Measurements from ENCODE around the gene QSER1. TPM values are rescaled to one million over a fixed set of nuclear protein-coding genes. Genes with fewer than 3 reads are reported as not detected.

QSER1 gene
- total RNA-seq (9.4 TPM), polyA plus RNA-seq (under 1 TPM; 0.48 to 0.95 (median 0.67) TPM)

DNA sequence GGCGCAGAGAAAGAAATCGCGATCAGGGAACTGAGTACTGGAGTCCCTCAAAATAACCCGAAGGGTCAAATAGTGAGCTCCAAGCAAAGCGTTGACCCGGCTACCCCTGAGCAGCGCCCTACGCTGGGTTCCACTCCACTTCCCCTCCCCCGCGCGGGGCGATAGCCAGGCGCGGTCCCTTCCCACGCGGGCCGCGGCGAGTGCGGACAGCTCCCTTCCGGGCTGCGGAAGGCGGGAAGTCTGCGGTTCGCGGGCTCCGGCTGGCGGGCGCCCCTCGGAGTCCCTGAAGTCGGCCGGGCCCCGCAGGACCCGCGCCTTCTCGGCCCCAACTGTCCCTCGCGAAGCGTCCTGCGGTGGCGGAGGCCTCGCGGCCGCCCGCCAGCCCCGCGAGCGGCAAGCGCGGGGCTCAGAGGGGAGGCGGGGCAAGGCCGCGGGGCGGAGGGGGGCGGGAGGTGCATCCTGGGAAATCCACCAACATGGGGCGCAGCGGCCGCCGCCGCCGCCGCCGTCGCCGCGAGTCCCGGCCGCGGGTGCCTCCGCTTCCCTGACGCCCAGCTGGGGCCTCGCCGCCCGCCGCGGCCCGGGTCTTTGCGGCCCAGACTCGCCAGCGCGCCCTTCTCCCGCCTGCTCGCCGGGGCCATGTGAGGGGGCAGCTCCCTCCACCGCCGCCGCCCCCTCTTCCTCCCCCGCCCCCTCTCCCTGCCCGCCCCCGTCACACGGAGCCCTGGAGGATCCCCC lies at the start of gene QSER1:
TSS of gene QSER1 (plus strand) at position 457 of the 738 bp plus-strand sequence. CDS start 315 bp downstream, outside the sequence.
- peak; percentile 60 to 77 (median 66) for DNase-seq
- no peaks in the 10 kb centered on the region for H3K27me3 ChIP-seq (ENCODE audit: control insufficient read depth, insufficient read depth, low read length)
- Mint-ChIP-seq H3K27me3 (peaks cover 4% of the 10 kb centered on the region), H3K4me1 (peaks cover 19 to 31% (median 26%) of the 10 kb centered on the region in 4 donors), H3K4me3 (peak within 1 kb of the TSS; percentile 92 to 98 (median 94)), H3K27ac (peak within 1 kb of the TSS; percentile 86 to 93 (median 90)), H3K36me3 (no peaks in the 10 kb centered on the region), H3K9me3 (no peaks in the 10 kb centered on the region)
- H3K27ac ChIP-seq (ENCODE audit: insufficient read depth, low read length, poor library complexity, severe bottlenecking) = peak within 1 kb of the TSS; percentile 62
- H3K9me3 ChIP-seq (ENCODE audit: control insufficient read depth in 2 of 2, low read length in 2 of 2) = no peaks in the 10 kb centered on the region
- peaks cover 19% of the 10 kb centered on the region for H3K4me1 ChIP-seq (ENCODE audit: control insufficient read depth, insufficient read depth, low read length, poor library complexity, severe bottlenecking)
- no peaks in the 10 kb centered on the region for H3K36me3 ChIP-seq (ENCODE audit: control insufficient read depth, insufficient read depth, low read length)
- H3K4me3 ChIP-seq (ENCODE audit: low read depth, low read length) = peak within 1 kb of the TSS; percentile 79
- ATAC-seq (ENCODE audit: low read depth in 2 of 2) = peak; percentile 75

- H3K4me1 Mint-ChIP-seq = no peaks in the 10 kb centered on the region
- no peak for DNase-seq
- H3K36me3 Mint-ChIP-seq = no peaks in the 10 kb centered on the region
Observed at GRCh38 chr11:32843544-32843943, 49.1 kb upstream of the QSER1 start.

GRCh38 chr11:32847511-32847910 lies 45.1 kb upstream of the QSER1 start:
- ATAC-seq (ENCODE audit: low read depth in 2 of 2) (no peak), DNase-seq (no peak)
- peaks cover 0 to 6% (median 0%) of the 10 kb centered on the region in 7 donors for H3K9me3 Mint-ChIP-seq
- no peaks in the 10 kb centered on the region for H3K4me1 ChIP-seq (ENCODE audit: control insufficient read depth, insufficient read depth, low read length, poor library complexity, severe bottlenecking)
- no peaks in the 10 kb centered on the region for H3K4me1 Mint-ChIP-seq
- H3K27me3 ChIP-seq (ENCODE audit: control insufficient read depth, insufficient read depth, low read length) = no peaks in the 10 kb centered on the region
- no peaks in the 10 kb centered on the region for H3K36me3 Mint-ChIP-seq
- H3K36me3 ChIP-seq (ENCODE audit: control insufficient read depth, insufficient read depth, low read length) = no peaks in the 10 kb centered on the region
- no peak overlapping the region for H3K4me3 Mint-ChIP-seq
- peaks cover 11% of the 10 kb centered on the region for H3K27me3 Mint-ChIP-seq
- H3K27ac ChIP-seq (ENCODE audit: insufficient read depth, low read length, poor library complexity, severe bottlenecking) = no peak overlapping the region
- H3K27ac Mint-ChIP-seq = no peak overlapping the region
- no peak overlapping the region for H3K4me3 ChIP-seq (ENCODE audit: low read depth, low read length)
- no peaks in the 10 kb centered on the region for H3K9me3 ChIP-seq (ENCODE audit: control insufficient read depth in 2 of 2, low read length in 2 of 2)

More at GRCh38 chr11:32843544-32843943, 49.1 kb upstream of the QSER1 start:
- no peak for ATAC-seq (ENCODE audit: low read depth in 2 of 2)
- Mint-ChIP-seq H3K27ac (no peak overlapping the region), H3K27me3 (peaks cover 4% of the 10 kb centered on the region), H3K4me3 (no peak overlapping the region), H3K9me3 (peaks cover 0 to 6% (median 0%) of the 10 kb centered on the region in 7 donors)
- Histone ChIP-seq H3K9me3 (ENCODE audit: control insufficient read depth in 2 of 2, low read length in 2 of 2) (no peaks in the 10 kb centered on the region), H3K27me3 (ENCODE audit: control insufficient read depth, insufficient read depth, low read length) (no peaks in the 10 kb centered on the region), H3K36me3 (ENCODE audit: control insufficient read depth, insufficient read depth, low read length) (no peaks in the 10 kb centered on the region), H3K27ac (ENCODE audit: insufficient read depth, low read length, poor library complexity, severe bottlenecking) (no peak overlapping the region), H3K4me1 (ENCODE audit: control insufficient read depth, insufficient read depth, low read length, poor library complexity, severe bottlenecking) (no peaks in the 10 kb centered on the region), H3K4me3 (ENCODE audit: low read depth, low read length) (no peak overlapping the region)

DNA sequence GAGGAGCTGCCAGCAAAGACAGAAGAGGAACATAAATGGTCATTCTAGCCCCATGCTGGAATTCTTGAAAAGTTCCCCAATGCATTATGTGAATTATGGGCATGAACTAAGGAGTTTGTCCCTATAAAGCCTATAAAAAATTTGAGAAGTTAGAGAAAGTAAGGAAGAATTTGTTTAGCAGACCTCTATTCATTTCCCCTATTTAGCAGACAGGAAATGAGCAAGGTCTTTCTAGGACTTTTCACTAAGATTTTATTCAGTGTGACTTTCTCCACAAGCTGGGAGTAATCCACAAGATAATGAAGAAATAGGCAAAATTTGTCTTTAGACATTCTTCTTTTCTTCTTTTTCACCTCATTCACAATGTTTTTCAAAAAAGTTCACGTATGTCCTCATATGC lies 42.9 kb upstream of the QSER1 start:
- Mint-ChIP-seq H3K27ac (no peak overlapping the region), H3K9me3 (peaks cover 0 to 6% (median 0%) of the 10 kb centered on the region in 7 donors)
- H3K27ac ChIP-seq (ENCODE audit: insufficient read depth, low read length, poor library complexity, severe bottlenecking) = no peak overlapping the region

GRCh38 chr11:32851251-32851650 lies 41.4 kb upstream of the QSER1 start:
- no peak overlapping the region for H3K27ac ChIP-seq (ENCODE audit: insufficient read depth, low read length, poor library complexity, severe bottlenecking)
- peaks cover 11% of the 10 kb centered on the region for H3K27me3 Mint-ChIP-seq
- no peaks in the 10 kb centered on the region for H3K36me3 Mint-ChIP-seq
- H3K36me3 ChIP-seq (ENCODE audit: control insufficient read depth, insufficient read depth, low read length) = no peaks in the 10 kb centered on the region
- no peaks in the 10 kb centered on the region for H3K4me1 ChIP-seq (ENCODE audit: control insufficient read depth, insufficient read depth, low read length, poor library complexity, severe bottlenecking)
- no peak overlapping the region for H3K4me3 ChIP-seq (ENCODE audit: low read depth, low read length)
- no peaks in the 10 kb centered on the region for H3K9me3 ChIP-seq (ENCODE audit: control insufficient read depth in 2 of 2, low read length in 2 of 2)
- peaks cover 0 to 6% (median 0%) of the 10 kb centered on the region in 7 donors for H3K9me3 Mint-ChIP-seq
- no peak overlapping the region for H3K4me3 Mint-ChIP-seq
- DNase-seq = no peak
- no peaks in the 10 kb centered on the region for H3K27me3 ChIP-seq (ENCODE audit: control insufficient read depth, insufficient read depth, low read length)
- no peak overlapping the region for H3K27ac Mint-ChIP-seq
- no peak for ATAC-seq (ENCODE audit: low read depth in 2 of 2)
- no peaks in the 10 kb centered on the region for H3K4me1 Mint-ChIP-seq

More for the DNA sequence above, 42.9 kb upstream of the QSER1 start:
- Histone ChIP-seq H3K9me3 (ENCODE audit: control insufficient read depth in 2 of 2, low read length in 2 of 2) (no peaks in the 10 kb centered on the region), H3K27me3 (ENCODE audit: control insufficient read depth, insufficient read depth, low read length) (no peaks in the 10 kb centered on the region), H3K4me3 (ENCODE audit: low read depth, low read length) (no peak overlapping the region), H3K36me3 (ENCODE audit: control insufficient read depth, insufficient read depth, low read length) (no peaks in the 10 kb centered on the region), H3K4me1 (ENCODE audit: control insufficient read depth, insufficient read depth, low read length, poor library complexity, severe bottlenecking) (no peaks in the 10 kb centered on the region)
- Mint-ChIP-seq H3K27me3 (peaks cover 11% of the 10 kb centered on the region), H3K4me1 (no peaks in the 10 kb centered on the region), H3K4me3 (no peak overlapping the region), H3K36me3 (no peaks in the 10 kb centered on the region)
- ATAC-seq (ENCODE audit: low read depth in 2 of 2) (no peak), DNase-seq (no peak)

GRCh38 chr11:32852207-32852606 lies 40.4 kb upstream of the QSER1 start:
- no peak overlapping the region for H3K4me3 ChIP-seq (ENCODE audit: low read depth, low read length)
- Mint-ChIP-seq H3K27me3 (peaks cover 11% of the 10 kb centered on the region), H3K9me3 (peaks cover 0 to 6% (median 0%) of the 10 kb centered on the region in 7 donors), H3K36me3 (no peaks in the 10 kb centered on the region), H3K4me1 (no peaks in the 10 kb centered on the region), H3K4me3 (no peak overlapping the region), H3K27ac (no peak overlapping the region)
- H3K9me3 ChIP-seq (ENCODE audit: control insufficient read depth in 2 of 2, low read length in 2 of 2) = no peaks in the 10 kb centered on the region
- no peak overlapping the region for H3K27ac ChIP-seq (ENCODE audit: insufficient read depth, low read length, poor library complexity, severe bottlenecking)
- no peaks in the 10 kb centered on the region for H3K36me3 ChIP-seq (ENCODE audit: control insufficient read depth, insufficient read depth, low read length)
- H3K27me3 ChIP-seq (ENCODE audit: control insufficient read depth, insufficient read depth, low read length) = no peaks in the 10 kb centered on the region
- no peaks in the 10 kb centered on the region for H3K4me1 ChIP-seq (ENCODE audit: control insufficient read depth, insufficient read depth, low read length, poor library complexity, severe bottlenecking)
- DNase-seq = no peak
- no peak for ATAC-seq (ENCODE audit: low read depth in 2 of 2)

DNA sequence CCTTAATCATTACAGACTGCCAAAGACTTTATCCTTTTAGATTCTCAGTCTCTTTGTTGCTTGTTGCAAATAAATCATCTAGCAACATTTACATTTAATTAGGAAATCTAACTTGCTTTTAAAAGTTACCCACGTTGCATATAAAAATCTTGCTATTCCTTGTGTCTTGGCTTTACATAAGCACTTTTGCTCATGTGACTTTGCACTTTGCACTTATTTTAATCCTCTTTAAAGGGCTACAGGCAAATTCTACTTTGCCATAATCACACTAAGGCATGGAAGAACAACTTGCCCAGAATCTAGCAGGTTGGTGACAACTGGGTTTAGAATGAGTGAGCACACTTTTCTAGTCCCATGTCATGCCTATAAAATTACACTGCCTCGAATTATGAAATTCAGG lies 37.0 kb upstream of the QSER1 start:
- Histone ChIP-seq H3K36me3 (ENCODE audit: control insufficient read depth, insufficient read depth, low read length) (no peaks in the 10 kb centered on the region), H3K4me3 (ENCODE audit: low read depth, low read length) (no peak overlapping the region), H3K27ac (ENCODE audit: insufficient read depth, low read length, poor library complexity, severe bottlenecking) (no peak overlapping the region), H3K4me1 (ENCODE audit: control insufficient read depth, insufficient read depth, low read length, poor library complexity, severe bottlenecking) (no peaks in the 10 kb centered on the region), H3K27me3 (ENCODE audit: control insufficient read depth, insufficient read depth, low read length) (no peaks in the 10 kb centered on the region), H3K9me3 (ENCODE audit: control insufficient read depth in 2 of 2, low read length in 2 of 2) (no peaks in the 10 kb centered on the region)
- H3K4me3 Mint-ChIP-seq = no peak overlapping the region
- H3K27me3 Mint-ChIP-seq = peaks cover 31% of the 10 kb centered on the region
- H3K9me3 Mint-ChIP-seq = no peaks in the 10 kb centered on the region
- H3K36me3 Mint-ChIP-seq = no peaks in the 10 kb centered on the region
- H3K27ac Mint-ChIP-seq = no peak overlapping the region
- ATAC-seq (ENCODE audit: low read depth in 2 of 2) = no peak
- H3K4me1 Mint-ChIP-seq = no peaks in the 10 kb centered on the region
- no peak for DNase-seq

DNA sequence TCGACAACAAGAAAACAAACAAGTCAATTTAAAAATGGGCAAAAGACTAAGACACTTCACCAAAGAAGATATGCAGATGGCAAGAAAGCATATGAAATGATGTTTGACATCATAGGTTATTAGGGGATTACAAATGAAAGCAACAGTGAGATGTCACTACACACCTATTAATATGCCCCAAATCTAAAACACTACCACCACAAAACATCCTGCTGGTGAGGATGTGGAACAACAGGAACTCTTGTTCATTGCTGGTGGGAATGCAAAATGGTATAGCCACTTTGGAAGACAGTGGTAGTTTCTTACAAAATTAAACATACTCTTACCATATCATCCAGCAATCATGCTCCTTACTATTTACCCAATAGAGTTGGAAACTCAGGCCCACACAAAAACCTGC lies 33.9 kb upstream of the QSER1 start:
- Histone ChIP-seq H3K36me3 (ENCODE audit: control insufficient read depth, insufficient read depth, low read length) (no peaks in the 10 kb centered on the region), H3K9me3 (ENCODE audit: control insufficient read depth in 2 of 2, low read length in 2 of 2) (no peaks in the 10 kb centered on the region), H3K27ac (ENCODE audit: insufficient read depth, low read length, poor library complexity, severe bottlenecking) (no peak overlapping the region), H3K4me3 (ENCODE audit: low read depth, low read length) (no peak overlapping the region), H3K27me3 (ENCODE audit: control insufficient read depth, insufficient read depth, low read length) (peaks cover 2% of the 10 kb centered on the region), H3K4me1 (ENCODE audit: control insufficient read depth, insufficient read depth, low read length, poor library complexity, severe bottlenecking) (no peaks in the 10 kb centered on the region)
- no peaks in the 10 kb centered on the region for H3K36me3 Mint-ChIP-seq
- H3K27me3 Mint-ChIP-seq = peaks cover 30% of the 10 kb centered on the region
- H3K27ac Mint-ChIP-seq = no peak overlapping the region
- ATAC-seq (ENCODE audit: low read depth in 2 of 2) = no peak
- H3K4me3 Mint-ChIP-seq = no peak overlapping the region
- DNase-seq = peak in 1 of 3 donors; percentile 6
- no peaks in the 10 kb centered on the region for H3K9me3 Mint-ChIP-seq
- H3K4me1 Mint-ChIP-seq = no peaks in the 10 kb centered on the region
